PC-3 (cell line): Measurements from ENCODE around the gene ZACN. TPM values are rescaled to one million over a fixed set of nuclear protein-coding genes. Genes with fewer than 3 reads are reported as not detected.

Experiments
- ATAC-seq: fragments of 200-7000 bp; cut with Tn5 transposase; 2 replicates; pipeline ENCODE4 v1.9.1; 2020; ENCODE audit warnings: mild to moderate bottlenecking, moderate library complexity
- BruUV-seq: library from RNA; stranded (reverse); fragments of 400-500 nt; replicated peaks from 2 replicates; lab custom pipeline; 2021; lab: Mats Ljungman, UMichigan
- CTCF ChIA-PET: fragments of 300-600 bp; sonication (Branson Sonifier 250); formaldehyde crosslinking; loops from one replicate; lab custom pipeline; 2022; ENCODE audit warnings: antibody characterized with exemption; lab: Charles Lee
- POLR2A ChIA-PET: fragments of 300-600 bp; sonication (Branson Sonifier 250); formaldehyde crosslinking; loops from one replicate; lab custom pipeline; 2022; ENCODE audit warnings: antibody characterized with exemption; ENCODE audit not compliant: unreplicated experiment; lab: Charles Lee
- DNase-seq: peaks from one replicate; pipeline ENCODE4 v3.0.0-alpha.2; 2015
- H2AFZ ChIP-seq: fragments of 300-600 bp; sonication (generic); 2 replicates; pipeline ENCODE4 v1.6.0; 2016; ENCODE audit warnings: antibody characterized with exemption, low read length
- H3F3A ChIP-seq: fragments of 300-600 bp; sonication (generic); one replicate; pipeline ENCODE4 v1.6.0; 2017; ENCODE audit warnings: antibody characterized with exemption, low read length, control low read depth, mild to moderate bottlenecking; ENCODE audit not compliant: unreplicated experiment
- H3K27ac ChIP-seq: fragments of 300-600 bp; sonication (generic); 2 replicates; pipeline ENCODE4 v1.5.1; 2016; ENCODE audit warnings: mild to moderate bottlenecking, low read length
- H3K27me3 ChIP-seq: fragments of 300-600 bp; sonication (generic); 2 replicates; pipeline ENCODE4 v1.6.1; 2016; ENCODE audit warnings: low read length, mixed read lengths
- H3K36me3 ChIP-seq: fragments of 300-600 bp; sonication (generic); 2 replicates; pipeline ENCODE4 v1.6.1; 2016; ENCODE audit warnings: low read depth, mixed run types, low read length, mixed read lengths
- H3K4me1 ChIP-seq: fragments of 300-600 bp; sonication (generic); 2 replicates; pipeline ENCODE4 v1.5.1; 2016; ENCODE audit warnings: low read length; ENCODE audit not compliant: insufficient read depth
- H3K4me2 ChIP-seq: fragments of 300-600 bp; sonication (generic); 2 replicates; pipeline ENCODE4 v1.6.0; 2016; ENCODE audit warnings: low read length
- H3K4me3 ChIP-seq: fragments of 300-600 bp; sonication (generic); 2 replicates; pipeline ENCODE4 v1.5.1; 2016; ENCODE audit warnings: mild to moderate bottlenecking, low read length, mixed read lengths
- H3K79me2 ChIP-seq: fragments of 300-600 bp; sonication (generic); 2 replicates; pipeline ENCODE4 v1.6.1; 2017; ENCODE audit warnings: low read length, mixed read lengths
- H3K9ac ChIP-seq: fragments of 300-600 bp; sonication (generic); 2 replicates; pipeline ENCODE4 v1.6.0; 2016; ENCODE audit warnings: mild to moderate bottlenecking, low read length
- H3K9me2 ChIP-seq: fragments of 300-600 bp; sonication (generic); replicated peaks from 2 replicates; pipeline ENCODE4 v1.6.1; 2016; ENCODE audit warnings: mixed run types, low read length, mixed read lengths
- H3K9me3 ChIP-seq: fragments of 300-600 bp; sonication (generic); 2 replicates; pipeline ENCODE4 v1.6.1; 2016; ENCODE audit warnings: low read length, mixed read lengths
- H4K20me1 ChIP-seq: fragments of 300-600 bp; sonication (generic); 2 replicates; pipeline ENCODE4 v1.6.1; 2016; ENCODE audit warnings: low read length, mixed read lengths
- EZH2 ChIP-seq: fragments of 300-600 bp; sonication (generic); IDR thresholded peaks from one replicate; pipeline ENCODE4 v1.6.1; 2017; ENCODE audit warnings: antibody characterized with exemption, mild to moderate bottlenecking, low read length; ENCODE audit not compliant: unreplicated experiment
- EZH2phosphoT487 ChIP-seq: fragments of 300-600 bp; sonication (generic); IDR thresholded peaks from 2 replicates; pipeline ENCODE4 v1.6.1; 2018; ENCODE audit warnings: mild to moderate bottlenecking, antibody characterized with exemption, low read length, borderline replicate concordance
- intact Hi-C: fragments of 100-400 bp; cut with micrococcal nuclease; formaldehyde crosslinking; loops from 2 replicates; pipeline ENCODE4 v1.9.0; 2023
- total RNA-seq: library from RNA; depleted of rRNA; stranded (reverse); fragments of >200 nt; gene quantifications from 2 replicates; pipeline ENCODE4 v1.2.3, GENCODE V29; 2014
- TF ChIP-seq, protein P1 (sequence below): fragments of 300-600 bp; sonication (generic); conservative IDR thresholded peaks from 2 replicates; pipeline ENCODE4 v1.5.1; 2017; ENCODE audit warnings: antibody characterized with exemption, low read depth, mild to moderate bottlenecking, low read length

Gene ZACN
- total RNA-seq, 1 experiment from 2014 or later, result 0.11 TPM

DNA sequence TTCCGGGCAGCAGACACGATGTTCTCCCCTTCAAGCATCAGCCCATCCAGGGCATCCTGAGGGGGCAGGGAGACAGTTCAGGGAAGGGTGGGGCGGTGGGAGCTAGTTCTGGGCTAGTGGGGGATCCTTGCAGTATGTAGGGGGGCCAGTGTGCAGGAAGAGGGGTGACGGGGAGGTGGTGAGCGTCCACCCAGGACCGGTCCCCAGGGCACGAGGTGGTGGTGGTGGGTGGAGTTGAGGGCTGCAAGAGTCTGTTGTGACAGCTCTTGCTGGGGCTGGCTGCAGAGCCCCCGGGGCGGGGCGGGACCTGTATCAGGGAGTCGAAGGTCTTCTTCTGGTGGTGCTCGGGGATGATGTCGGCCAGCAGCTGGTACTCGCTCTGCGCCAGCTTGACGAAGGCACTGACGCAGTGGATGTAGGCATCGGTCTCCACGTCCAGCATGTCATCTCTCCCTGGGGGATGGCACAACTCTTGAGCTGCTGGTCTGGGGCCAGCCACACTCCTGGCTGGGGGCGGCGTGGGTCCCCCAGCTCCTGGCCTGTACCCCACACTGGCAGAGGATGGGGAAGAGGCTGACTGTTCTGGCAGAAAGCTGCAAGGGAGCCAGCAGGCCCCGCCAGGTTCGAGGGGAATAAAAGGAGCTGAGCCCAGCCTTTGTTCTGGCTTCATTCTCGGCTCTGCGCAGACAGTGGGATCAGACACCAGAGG is 10.0 kb downstream of the ZACN start:
- Histone ChIP-seq H3K4me2 (no peak overlapping the region), H4K20me1 (no peaks in the 10 kb centered on the region), H3K4me3 (no peak overlapping the region), H3K27ac (no peak overlapping the region), H3K79me2 (no peaks in the 10 kb centered on the region), H3K9ac (no peak overlapping the region), H3K9me2 (no peaks in the 10 kb centered on the region), H2AFZ (no peak overlapping the region), H3K27me3 (no peaks in the 10 kb centered on the region), H3F3A (no peaks in the 10 kb centered on the region), H3K9me3 (no peaks in the 10 kb centered on the region), H3K4me1 (no peaks in the 10 kb centered on the region), H3K36me3 (peaks cover 66% of the 10 kb centered on the region)
- ATAC-seq (no peak), DNase-seq (no peak)
- intact Hi-C loops, result no loop called here
- no TSS peak for BruUV-seq
- no peak for TF ChIP-seq EZH2phosphoT487
- TF ChIP-seq, protein P1, sequence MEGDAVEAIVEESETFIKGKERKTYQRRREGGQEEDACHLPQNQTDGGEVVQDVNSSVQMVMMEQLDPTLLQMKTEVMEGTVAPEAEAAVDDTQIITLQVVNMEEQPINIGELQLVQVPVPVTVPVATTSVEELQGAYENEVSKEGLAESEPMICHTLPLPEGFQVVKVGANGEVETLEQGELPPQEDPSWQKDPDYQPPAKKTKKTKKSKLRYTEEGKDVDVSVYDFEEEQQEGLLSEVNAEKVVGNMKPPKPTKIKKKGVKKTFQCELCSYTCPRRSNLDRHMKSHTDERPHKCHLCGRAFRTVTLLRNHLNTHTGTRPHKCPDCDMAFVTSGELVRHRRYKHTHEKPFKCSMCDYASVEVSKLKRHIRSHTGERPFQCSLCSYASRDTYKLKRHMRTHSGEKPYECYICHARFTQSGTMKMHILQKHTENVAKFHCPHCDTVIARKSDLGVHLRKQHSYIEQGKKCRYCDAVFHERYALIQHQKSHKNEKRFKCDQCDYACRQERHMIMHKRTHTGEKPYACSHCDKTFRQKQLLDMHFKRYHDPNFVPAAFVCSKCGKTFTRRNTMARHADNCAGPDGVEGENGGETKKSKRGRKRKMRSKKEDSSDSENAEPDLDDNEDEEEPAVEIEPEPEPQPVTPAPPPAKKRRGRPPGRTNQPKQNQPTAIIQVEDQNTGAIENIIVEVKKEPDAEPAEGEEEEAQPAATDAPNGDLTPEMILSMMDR, result no peak
- CTCF ChIA-PET, result no interaction called here
- POLR2A ChIA-PET, result no interaction called here

GRCh38 chr17:76089680-76090516 is 10.9 kb downstream of the ZACN start:
- Histone ChIP-seq H3K4me1 (no peaks in the 10 kb centered on the region), H3K4me2 (no peak overlapping the region), H3K36me3 (peaks cover 67% of the 10 kb centered on the region), H3K4me3 (no peak overlapping the region), H3K9me2 (no peaks in the 10 kb centered on the region), H2AFZ (no peak overlapping the region), H3F3A (no peaks in the 10 kb centered on the region), H3K9me3 (no peaks in the 10 kb centered on the region), H3K9ac (no peak overlapping the region), H4K20me1 (no peaks in the 10 kb centered on the region), H3K79me2 (no peaks in the 10 kb centered on the region), H3K27ac (no peak overlapping the region), H3K27me3 (no peaks in the 10 kb centered on the region)
- intact Hi-C loops, result no loop called here
- no peak for ATAC-seq
- CTCF ChIA-PET, result no interaction called here
- POLR2A ChIA-PET, result no interaction called here
- no peak for DNase-seq
- TF ChIP-seq EZH2 (no peak), EZH2phosphoT487 (no peak)
- TF ChIP-seq, protein P1, result no peak
- no TSS peak for BruUV-seq
